Esophagus squamous epithelium (tissue), 5 donors: ENCODE results near the gene TAX1BP1. TPM values are rescaled to one million over a fixed set of nuclear protein-coding genes. Genes with fewer than 3 reads are reported as not detected.

Source experiments
- DNase-seq: peaks from one replicate; lab custom pipeline; 2025; lab: John Stamatoyannopoulos, UW
- H3K27ac ChIP-seq, 4 donors: fragments of 200-600 bp; sonication (generic); one replicate each; pipeline ENCODE4 v1.5.1; 2016 to 2019; ENCODE audit warnings: mild to moderate bottlenecking in 1 of 4
- H3K27me3 ChIP-seq, 4 donors: fragments of 200-600 bp; sonication (generic); 1 replicate in 3 of 4; 2 replicates in 1 of 4; pipeline versions ENCODE4 v1.5.1 to v1.6.0; 2017 to 2021; ENCODE audit warnings: antibody characterized with exemption in 1 of 4
- H3K36me3 ChIP-seq, 3 donors: fragments of 200-600 bp; sonication (generic); one replicate each; pipeline ENCODE4 v1.5.1; 2016 to 2019
- H3K4me1 ChIP-seq, 3 donors: fragments of 200-600 bp; sonication (generic); one replicate each; pipeline ENCODE4 v1.5.1; 2017 to 2019
- H3K4me3 ChIP-seq, 4 donors: fragments of 200-600 bp; sonication (generic); 1 replicate in 3 of 4; 2 replicates in 1 of 4; pipeline ENCODE4 v1.5.1; 2016 to 2019; ENCODE audit warnings: mild to moderate bottlenecking in 2 of 4, moderate library complexity in 1 of 4
- H3K9me3 ChIP-seq, 3 donors: fragments of 200-600 bp; sonication (generic); one replicate each; pipeline ENCODE4 v1.5.1; 2016 to 2019
- CTCF ChIP-seq, 6 experiments: fragments of 450-650 bp in 4 of 6; fragments of 200-600 bp in 2 of 6; sonication (generic) in 2 of 6; IDR thresholded peaks; one replicate each; pipeline ENCODE4 v1.5.1; 2016 to 2019; ENCODE audit warnings: antibody characterized with exemption in 6 of 6, mild to moderate bottlenecking in 4 of 6, moderate library complexity in 4 of 6
- POLR2A ChIP-seq, 4 donors: fragments of 450-650 bp; IDR thresholded peaks; one replicate each; pipeline ENCODE4 v1.6.1; 2017; ENCODE audit warnings: antibody characterized with exemption in 4 of 4, mild to moderate bottlenecking in 4 of 4, moderate library complexity in 3 of 4
- WGBS, 2 donors: methylation state at CpG; one replicate each; pipeline ENCODE4 v1.1.5; 2018; 5-methylcytosine and 5-hydroxymethylcytosine counted together
- intact Hi-C: fragments of 100-400 bp; cut with DNase I; formaldehyde crosslinking; loops from one replicate; pipeline ENCODE4 v1.15.0; 2022
- total RNA-seq, 4 donors: library from RNA; depleted of rRNA; stranded (reverse); fragments of >200 nt; gene quantifications; one replicate each; pipeline ENCODE4 v1.1.0, GENCODE V29; 2016
- donor health status: DM: yes; HTN: yes; CAD: no.

Gene TAX1BP1
- total RNA-seq, 4 donors from 2014 or later, result 67.1 to 113 (median 80.3) TPM

- TF ChIP-seq CTCF (IDR thresholded peaks at IDR 0.05) (no peak), POLR2A (IDR thresholded peaks at IDR 0.05) (no peak)
- Histone ChIP-seq H3K4me1 (peaks cover 0 to 10% (median 0%) of the 10 kb centered on the region in 3 donors), H3K9me3 (no peaks in the 10 kb centered on the region), H3K4me3 (no peak overlapping the region), H3K27me3 (no peaks in the 10 kb centered on the region), H3K36me3 (peaks cover 0 to 37% (median 0%) of the 10 kb centered on the region in 3 donors), H3K27ac (no peak overlapping the region)
- intact Hi-C loops, result no loop called here
- WGBS, 2 donors, result 89 to 92% methylated on average over 2 of the region's 2 CpGs
- DNase-seq, result no peak
These were observed 35.8 kb downstream of the TAX1BP1 start for GRCh38 chr7:27775782-27776181.

- TF ChIP-seq POLR2A (IDR thresholded peaks at IDR 0.05), result no peak
- TF ChIP-seq CTCF (IDR thresholded peaks at IDR 0.05), result no peak
- Histone ChIP-seq H3K36me3 (peaks cover 0 to 38% (median 0%) of the 10 kb centered on the region in 3 donors), H3K4me1 (no peaks in the 10 kb centered on the region), H3K9me3 (no peaks in the 10 kb centered on the region), H3K27ac (no peak overlapping the region), H3K4me3 (no peak overlapping the region), H3K27me3 (no peaks in the 10 kb centered on the region)
- intact Hi-C loops, result no loop called here
- DNase-seq, result no peak
- 82 to 91% methylated on average over 2 of the region's 2 CpGs for WGBS, 2 donors
These were observed 37.7 kb downstream of the TAX1BP1 start for GRCh38 chr7:27777662-27778061.

- TF ChIP-seq POLR2A (IDR thresholded peaks at IDR 0.05) (no peak), CTCF (IDR thresholded peaks at IDR 0.05) (no peak)
- intact Hi-C loops, result no loop called here
- peaks cover 0 to 4% (median 0%) of the 10 kb centered on the region in 3 donors for H3K4me1 ChIP-seq
- no peaks in the 10 kb centered on the region for H3K27me3 ChIP-seq
- peaks cover 0 to 34% (median 0%) of the 10 kb centered on the region in 3 donors for H3K36me3 ChIP-seq
- DNase-seq, result no peak
- no peak overlapping the region for H3K4me3 ChIP-seq
- H3K9me3 ChIP-seq, result no peaks in the 10 kb centered on the region
- H3K27ac ChIP-seq, result no peak overlapping the region
These were observed 39.9 kb downstream of the TAX1BP1 start for GRCh38 chr7:27779873-27780272.

DNA sequence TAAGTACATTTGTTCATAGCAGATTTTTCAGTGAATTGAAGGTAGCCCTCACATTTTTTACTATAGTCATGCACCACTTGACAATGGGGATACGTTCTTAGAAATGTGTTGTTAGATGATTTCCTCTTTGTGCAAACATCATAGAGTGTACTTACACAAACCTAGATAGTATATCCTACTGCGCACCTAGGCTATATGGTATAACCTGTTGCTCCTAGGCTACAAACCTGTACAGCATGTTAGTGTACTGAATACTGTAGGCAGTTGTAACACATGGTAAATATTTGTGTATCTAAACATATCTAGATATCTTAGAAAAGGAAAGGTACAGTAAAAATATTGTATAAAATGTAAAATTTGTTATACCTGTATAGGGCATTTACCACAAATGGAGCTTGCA lies 41.2 kb downstream of the TAX1BP1 start:
- Histone ChIP-seq H3K4me3 (no peak overlapping the region), H3K4me1 (peaks cover 0 to 4% (median 0%) of the 10 kb centered on the region in 3 donors), H3K9me3 (no peaks in the 10 kb centered on the region), H3K27ac (no peak overlapping the region), H3K36me3 (peaks cover 0 to 47% (median 3%) of the 10 kb centered on the region in 3 donors), H3K27me3 (no peaks in the 10 kb centered on the region)
- no peak for TF ChIP-seq CTCF (IDR thresholded peaks at IDR 0.05)
- TF ChIP-seq POLR2A (IDR thresholded peaks at IDR 0.05), result no peak
- intact Hi-C loops, result no loop called here
- DNase-seq, result no peak
- 94 to 97% methylated on average over 2 of the region's 2 CpGs for WGBS, 2 donors

GRCh38 chr7:27782849-27783248 lies 42.9 kb downstream of the TAX1BP1 start:
- TF ChIP-seq POLR2A (IDR thresholded peaks at IDR 0.05), result no peak

More at GRCh38 chr7:27782849-27783248, 42.9 kb downstream of the TAX1BP1 start:
- no peak for DNase-seq
- Histone ChIP-seq H3K4me1 (peaks cover 0 to 4% (median 0%) of the 10 kb centered on the region in 3 donors), H3K9me3 (no peaks in the 10 kb centered on the region), H3K27ac (no peak overlapping the region), H3K27me3 (no peaks in the 10 kb centered on the region), H3K36me3 (peaks cover 0 to 62% (median 3%) of the 10 kb centered on the region in 3 donors), H3K4me3 (no peak overlapping the region)
- intact Hi-C loops, result no loop called here
- 32 to 47% methylated on average over 2 of the region's 2 CpGs for WGBS, 2 donors
